ENCODE measurements around the gene C1QTNF1. TPM values are rescaled to one million over a fixed set of nuclear protein-coding genes. Genes with fewer than 3 reads are reported as not detected.

Gene C1QTNF1
- total and polyA plus RNA-seq, 9 of the 15 experiments (the other 6 are each of a cell fraction or from before 2014, with no cell fraction given): 0.09 TPM; not detected in 8

GRCh38 chr17:79035686-79036085 lies 11.7 kb downstream of the C1QTNF1 start (continued):
- TF ChIP-seq ZBTB11 (CRISPR knock-in tag; IDR thresholded peaks at IDR 0.05) (no peak), HNRNPK (IDR thresholded peaks at IDR 0.05; ENCODE audit: low read depth, low read length, poor library complexity, severe bottlenecking) (no peak), CHD4 (IDR thresholded peaks at IDR 0.05; ENCODE audit: insufficient read depth, insufficient replicate concordance, low read depth, low read length, poor library complexity, severe bottlenecking) (no peak)

GRCh38 chr17:79036181-79036580 lies 12.2 kb downstream of the C1QTNF1 start:
- H3K27me3 ChIP-seq (ENCODE audit: control insufficient read depth in 2 of 2, insufficient read depth in 2 of 2, low read length in 2 of 2): peaks cover 45 to 77% of the 10 kb centered on the region in 2 experiments
- ATAC-seq (no peak), FAIRE-seq (no peak), DNase-seq (ENCODE audit: extremely low read depth in 1 of 4, low spot score in 3 of 4) (no peak)
- no peaks in the 10 kb centered on the region for H3K9me1 ChIP-seq (ENCODE audit: control insufficient read depth, insufficient read depth, low read length)
- CTCF ChIA-PET (ENCODE audit: low intra/inter-chr PET ratio): no interaction called here
- WGBS (ENCODE audit: insufficient coverage, low coverage, missing lambda C conversion rate): under 1% methylated on average over 6 of the region's 6 CpGs
- H4K20me1 ChIP-seq (replicated peaks; ENCODE audit: control insufficient read depth, insufficient read depth, low read length): peaks cover 4% of the 10 kb centered on the region; the same call in 1 of the 2 replicates
- H3K9ac ChIP-seq (ENCODE audit: insufficient read depth in 1 of 2, low read depth in 2 of 2, low read length in 2 of 2): no peak overlapping the region
- no peak overlapping the region for H3K4me2 ChIP-seq (ENCODE audit: insufficient read depth, low read length)
- no peak overlapping the region for H3K4me3 ChIP-seq
- no TSS peak for BruUV-seq (replicated peaks)
- H2AFZ ChIP-seq (ENCODE audit: low read depth, low read length): no peak overlapping the region
- POLR2A ChIA-PET: no interaction called here
- no peaks in the 10 kb centered on the region for H3K36me3 ChIP-seq (ENCODE audit: control insufficient read depth, insufficient read depth, low read length)
- no peaks in the 10 kb centered on the region for H3K4me1 ChIP-seq (replicated peaks in 1 of 2; ENCODE audit: control insufficient read depth in 2 of 2, insufficient read depth in 2 of 2, low read length in 2 of 2)
- no peaks in the 10 kb centered on the region for H3K79me2 ChIP-seq (ENCODE audit: control insufficient read depth, insufficient read depth, low read length)
- H3K9me3 ChIP-seq (replicated peaks; ENCODE audit: control insufficient read depth, insufficient read depth, low read depth, low read length): no peaks in the 10 kb centered on the region
- no peak overlapping the region for H3K27ac ChIP-seq (ENCODE audit: extremely low read depth, low read depth, low read length)
- intact Hi-C loops (cut with micrococcal nuclease): no loop called here
- in situ Hi-C loops (cut with MboI): no loop called here
- TF ChIP-seq EP300 (IDR thresholded peaks at IDR 0.05; ENCODE audit: low read length) (no peak), ZNF717 (CRISPR knock-in tag; IDR thresholded peaks at IDR 0.05) (no peak), POLR2AphosphoS2 (IDR thresholded peaks at IDR 0.05; ENCODE audit: low read length) (no peak), CLOCK (CRISPR knock-in tag; IDR thresholded peaks at IDR 0.05; ENCODE audit: borderline replicate concordance) (no peak), ZNF444 (CRISPR knock-in tag; IDR thresholded peaks at IDR 0.05) (no peak), CTCFL (IDR thresholded peaks at IDR 0.05; ENCODE audit: borderline replicate concordance, insufficient read depth, low read depth, low read length, poor library complexity, severe bottlenecking) (no peak), WHSC1 (IDR thresholded peaks at IDR 0.05; ENCODE audit: low read length) (no peak), NCOA6 (IDR thresholded peaks at IDR 0.05) (no peak), NR2C2 (CRISPR knock-in tag; IDR thresholded peaks at IDR 0.05) (no peak), NR2C2 (tag; IDR thresholded peaks at IDR 0.05) (no peak)

All from K562 (cell line).